ENCODE results near the gene RGS12.

DNA sequence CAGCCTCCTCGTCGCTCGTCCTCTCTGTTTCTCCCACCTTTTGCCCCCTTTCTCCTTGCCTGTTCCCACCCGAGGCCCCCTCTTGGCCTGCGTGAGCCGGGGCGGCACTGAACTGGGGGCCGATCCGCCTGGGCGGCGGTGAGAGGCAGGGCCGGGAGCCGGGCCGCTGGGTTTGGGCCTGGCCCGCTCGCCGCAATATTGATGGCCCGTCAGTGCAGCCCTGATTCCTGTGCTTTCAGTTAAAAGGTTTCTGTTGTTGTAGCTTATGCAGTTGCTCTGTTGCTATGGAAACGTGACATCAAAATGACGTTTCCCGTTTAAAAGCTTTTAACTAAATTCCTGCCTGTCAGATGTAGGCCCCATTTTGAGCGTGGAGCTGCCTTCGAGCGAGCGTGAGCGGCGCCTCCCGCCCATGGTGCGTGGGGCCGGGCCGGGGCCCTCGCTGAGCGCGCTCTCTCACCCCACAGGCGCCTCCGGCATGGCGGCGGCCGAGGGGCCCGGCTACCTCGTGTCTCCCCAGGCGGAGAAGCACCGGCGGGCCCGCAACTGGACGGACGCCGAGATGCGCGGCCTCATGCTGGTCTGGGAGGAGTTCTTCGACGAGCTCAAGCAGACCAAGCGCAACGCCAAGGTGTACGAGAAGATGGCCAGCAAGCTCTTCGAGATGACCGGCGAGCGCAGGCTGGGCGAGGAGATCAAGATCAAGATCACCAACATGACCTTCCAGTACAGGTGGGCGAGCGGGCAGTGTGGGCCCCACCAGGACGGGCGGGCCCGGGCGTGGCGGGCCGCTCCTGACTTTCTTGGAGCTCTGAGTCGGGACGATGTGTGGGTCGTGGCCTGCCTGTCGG is 43.8 kb upstream of the RGS12 start, which contains the start of gene MSANTD1:
- TF ChIP-seq, protein P1, sequence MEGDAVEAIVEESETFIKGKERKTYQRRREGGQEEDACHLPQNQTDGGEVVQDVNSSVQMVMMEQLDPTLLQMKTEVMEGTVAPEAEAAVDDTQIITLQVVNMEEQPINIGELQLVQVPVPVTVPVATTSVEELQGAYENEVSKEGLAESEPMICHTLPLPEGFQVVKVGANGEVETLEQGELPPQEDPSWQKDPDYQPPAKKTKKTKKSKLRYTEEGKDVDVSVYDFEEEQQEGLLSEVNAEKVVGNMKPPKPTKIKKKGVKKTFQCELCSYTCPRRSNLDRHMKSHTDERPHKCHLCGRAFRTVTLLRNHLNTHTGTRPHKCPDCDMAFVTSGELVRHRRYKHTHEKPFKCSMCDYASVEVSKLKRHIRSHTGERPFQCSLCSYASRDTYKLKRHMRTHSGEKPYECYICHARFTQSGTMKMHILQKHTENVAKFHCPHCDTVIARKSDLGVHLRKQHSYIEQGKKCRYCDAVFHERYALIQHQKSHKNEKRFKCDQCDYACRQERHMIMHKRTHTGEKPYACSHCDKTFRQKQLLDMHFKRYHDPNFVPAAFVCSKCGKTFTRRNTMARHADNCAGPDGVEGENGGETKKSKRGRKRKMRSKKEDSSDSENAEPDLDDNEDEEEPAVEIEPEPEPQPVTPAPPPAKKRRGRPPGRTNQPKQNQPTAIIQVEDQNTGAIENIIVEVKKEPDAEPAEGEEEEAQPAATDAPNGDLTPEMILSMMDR (IDR thresholded peaks at IDR 0.05), result no peak
- TF ChIP-seq ZFX (IDR thresholded peaks at IDR 0.05; ENCODE audit: borderline replicate concordance), result no peak
